Esophagus (tissue), 2 donors: ENCODE results near the gene DCTD. TPM values are rescaled to one million over a fixed set of nuclear protein-coding genes. Genes with fewer than 3 reads are reported as not detected.

Experiments
- H3K27ac ChIP-seq, 2 donors: one replicate each; pipeline ENCODE4 v1.5.1; 2013; ENCODE audit warnings: low read depth in 2 of 2, mild to moderate bottlenecking in 2 of 2, inconsistent platforms in 1 of 2, low read length in 1 of 2, moderate library complexity in 1 of 2
- H3K27me3 ChIP-seq, 2 donors: one replicate each; pipeline ENCODE4 v1.6.1; 2013; ENCODE audit warnings: low read length in 2 of 2, control low read depth in 1 of 2, mild to moderate bottlenecking in 1 of 2; ENCODE audit not compliant: insufficient read depth in 2 of 2, control insufficient read depth in 1 of 2
- H3K36me3 ChIP-seq, 2 donors: one replicate each; pipeline ENCODE4 v1.6.1; 2013; ENCODE audit warnings: low read length in 1 of 2; ENCODE audit not compliant: control insufficient read depth in 2 of 2, insufficient read depth in 2 of 2
- H3K4me1 ChIP-seq, 2 donors: one replicate each; pipeline ENCODE4 v1.6.1; 2013; ENCODE audit warnings: low read length in 1 of 2; ENCODE audit not compliant: control insufficient read depth in 2 of 2, insufficient read depth in 2 of 2
- H3K4me3 ChIP-seq, 2 donors: one replicate each; pipeline ENCODE4 v1.5.1; 2013; ENCODE audit warnings: low read length in 2 of 2, mild to moderate bottlenecking in 2 of 2, low read depth in 1 of 2, moderate library complexity in 1 of 2
- H3K9me3 ChIP-seq, 2 donors: one replicate each; pipeline ENCODE4 v1.6.1; 2013; ENCODE audit warnings: mild to moderate bottlenecking in 2 of 2, low read depth in 1 of 2, low read length in 1 of 2, moderate library complexity in 1 of 2; ENCODE audit not compliant: control insufficient read depth in 2 of 2, insufficient read depth in 1 of 2
- WGBS, 2 donors: extraction: QIAGEN DNeasy Blood & Tissue Kit; methylation state at CpG; one replicate each; pipeline ENCODE4 v1.1.7; 2013; 5-methylcytosine and 5-hydroxymethylcytosine counted together
- polyA plus RNA-seq, 2 donors: library from polyadenylated mRNA; stranded (reverse); fragments of 200-250 nt; gene quantifications; one replicate each; pipeline ENCODE4 v1.2.3, GENCODE V29; 2013
- donor health status: healthy with polysubstance abuse.
- donor health status: Bipolar disorder and iron deficiency.

DCTD gene
- polyA plus RNA-seq, 2 donors: 32.5 to 55.5 TPM

DNA sequence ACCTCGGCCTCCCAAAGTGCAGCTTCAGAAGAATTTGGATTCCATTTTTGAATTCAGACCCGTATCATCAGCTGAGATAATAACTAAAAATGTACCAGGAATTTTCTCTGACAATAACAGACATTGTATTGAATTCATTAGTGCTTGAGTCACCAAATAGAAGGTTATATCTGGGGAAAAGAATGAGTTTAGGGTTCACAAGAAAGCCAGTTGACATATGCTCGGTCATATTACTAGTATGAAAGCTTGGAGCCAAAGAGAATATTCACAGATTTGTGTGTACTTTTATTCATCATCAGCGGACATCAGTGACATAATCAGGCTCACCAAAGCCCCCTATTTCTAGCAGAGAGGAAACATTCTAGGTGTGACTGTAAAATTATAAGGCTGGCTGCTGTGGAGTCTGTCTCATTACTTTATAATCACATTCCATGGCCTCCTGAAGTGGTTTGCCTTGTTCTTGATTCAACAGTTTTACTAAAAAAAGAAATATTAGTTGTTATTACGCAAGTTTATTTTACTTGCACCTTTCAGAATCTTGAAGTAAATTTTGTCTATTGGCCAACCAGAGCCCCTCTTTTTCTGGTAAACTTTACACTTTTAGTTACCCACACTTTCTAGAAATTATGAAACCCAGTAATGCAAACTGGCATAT lies 14.6 kb upstream of the DCTD start:
- H3K4me3 ChIP-seq: no peak overlapping the region
- H3K27ac ChIP-seq: no peak overlapping the region
- no peaks in the 10 kb centered on the region for H3K4me1 ChIP-seq
- no peaks in the 10 kb centered on the region for H3K9me3 ChIP-seq
- peaks cover 0 to 2% of the 10 kb centered on the region in 2 donors for H3K27me3 ChIP-seq
- WGBS, 2 donors: 84 to 87% methylated on average over 5 of the region's 5 CpGs
- no peaks in the 10 kb centered on the region for H3K36me3 ChIP-seq

DNA sequence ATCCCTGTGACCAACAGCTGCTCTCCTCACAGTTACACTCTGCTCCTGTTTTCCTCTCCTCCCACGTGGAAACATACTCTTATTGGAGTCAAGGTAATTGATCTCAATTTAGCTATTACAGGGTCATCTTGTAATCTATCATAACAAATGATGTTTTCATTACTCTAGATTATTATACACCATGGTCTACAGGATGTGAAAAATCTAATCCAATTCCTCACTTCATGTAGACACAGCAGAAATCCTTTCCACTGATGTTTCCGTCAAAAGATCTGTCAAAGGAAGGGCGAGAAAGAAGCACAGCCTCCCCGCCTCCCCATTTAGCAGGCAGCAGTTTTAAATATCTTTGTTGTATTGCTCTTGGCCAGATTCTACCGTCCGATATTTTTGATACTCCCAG lies 13.7 kb upstream of the DCTD start:
- no peak overlapping the region for H3K4me3 ChIP-seq

DNA sequence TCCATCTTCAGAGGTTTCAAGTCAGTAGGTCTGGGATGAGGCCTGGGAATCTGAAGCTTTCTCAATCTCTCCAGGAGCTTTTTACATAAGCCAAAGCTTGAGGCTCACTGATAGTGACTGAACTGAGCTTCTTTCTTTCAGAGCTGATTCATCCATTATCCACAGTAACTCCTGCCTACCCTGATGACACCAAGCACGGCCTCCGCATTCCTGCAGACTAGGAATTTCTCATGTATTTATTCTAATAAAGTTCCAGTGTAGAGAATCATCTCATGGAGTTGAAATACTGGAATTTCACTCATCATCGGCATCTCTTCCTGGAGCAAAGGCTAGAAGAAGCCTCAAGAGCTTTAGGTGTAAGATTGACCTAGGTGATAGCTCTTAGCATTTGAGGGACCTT lies 12.1 kb upstream of the DCTD start:
- Histone ChIP-seq H3K9me3 (peaks cover 0 to 2% of the 10 kb centered on the region in 2 donors), H3K27me3 (peaks cover 0 to 2% of the 10 kb centered on the region in 2 donors), H3K4me1 (no peaks in the 10 kb centered on the region), H3K4me3 (no peak overlapping the region), H3K36me3 (no peaks in the 10 kb centered on the region), H3K27ac (no peak overlapping the region)
- WGBS, 2 donors: 75 to 83% methylated on average over 3 of the region's 3 CpGs

More for the DNA sequence above, 13.7 kb upstream of the DCTD start:
- H3K4me1 ChIP-seq: no peaks in the 10 kb centered on the region
- no peaks in the 10 kb centered on the region for H3K36me3 ChIP-seq
- no peak overlapping the region for H3K27ac ChIP-seq
- no peaks in the 10 kb centered on the region for H3K9me3 ChIP-seq
- 85 to 86% methylated on average over 6 of the region's 6 CpGs for WGBS, 2 donors
- peaks cover 0 to 2% of the 10 kb centered on the region in 2 donors for H3K27me3 ChIP-seq

DNA sequence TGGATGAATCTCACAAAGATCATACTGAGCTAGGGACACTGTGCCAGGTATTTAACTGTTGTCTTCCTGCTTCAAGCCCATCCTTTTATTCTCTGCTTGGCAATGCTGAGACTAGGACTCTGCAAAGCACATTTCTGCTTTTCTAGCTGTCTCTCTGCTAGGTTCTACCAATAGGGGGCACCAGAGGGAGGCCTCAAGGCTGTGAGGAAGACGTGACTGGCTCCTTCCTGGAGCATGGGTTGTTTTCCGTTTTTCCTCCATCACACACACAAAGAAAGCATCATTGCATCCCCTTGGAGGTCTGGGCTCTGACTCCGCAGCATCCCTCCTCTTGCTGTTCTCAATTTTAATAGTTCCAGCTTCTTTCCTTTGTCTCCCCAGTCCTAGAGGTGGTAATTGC lies 10.9 kb upstream of the DCTD start:
- Histone ChIP-seq H3K4me3 (no peak overlapping the region), H3K4me1 (no peaks in the 10 kb centered on the region), H3K27me3 (peaks cover 0 to 2% of the 10 kb centered on the region in 2 donors), H3K9me3 (peaks cover 0 to 2% of the 10 kb centered on the region in 2 donors), H3K27ac (no peak overlapping the region), H3K36me3 (no peaks in the 10 kb centered on the region)
- 63 to 71% methylated on average over 3 of the region's 3 CpGs for WGBS, 2 donors

DNA sequence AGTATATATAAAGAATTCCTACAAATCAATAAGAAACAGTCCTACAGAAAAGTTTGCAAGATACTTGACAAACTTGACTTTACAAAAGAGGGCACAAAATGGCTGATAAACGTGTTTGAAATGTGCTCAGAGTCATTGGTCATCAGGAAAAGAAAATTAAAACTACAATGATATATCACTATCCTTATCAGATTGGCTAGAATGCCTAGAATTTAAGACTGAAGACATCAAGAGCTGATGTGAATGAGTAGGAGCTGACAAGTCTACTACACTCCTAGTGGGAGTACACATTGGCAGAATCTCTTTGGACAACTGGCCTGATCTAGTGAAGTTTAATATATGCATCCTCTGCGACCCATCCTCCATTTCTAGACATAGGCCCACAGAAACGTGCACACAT lies 10.3 kb upstream of the DCTD start:
- H3K27ac ChIP-seq: no peak overlapping the region
- H3K9me3 ChIP-seq: peaks cover 0 to 2% of the 10 kb centered on the region in 2 donors
- no peaks in the 10 kb centered on the region for H3K27me3 ChIP-seq
- no peaks in the 10 kb centered on the region for H3K4me1 ChIP-seq
- H3K36me3 ChIP-seq: no peaks in the 10 kb centered on the region
- 79 to 81% methylated on average over 3 of the region's 3 CpGs for WGBS, 2 donors
- no peak overlapping the region for H3K4me3 ChIP-seq

DNA sequence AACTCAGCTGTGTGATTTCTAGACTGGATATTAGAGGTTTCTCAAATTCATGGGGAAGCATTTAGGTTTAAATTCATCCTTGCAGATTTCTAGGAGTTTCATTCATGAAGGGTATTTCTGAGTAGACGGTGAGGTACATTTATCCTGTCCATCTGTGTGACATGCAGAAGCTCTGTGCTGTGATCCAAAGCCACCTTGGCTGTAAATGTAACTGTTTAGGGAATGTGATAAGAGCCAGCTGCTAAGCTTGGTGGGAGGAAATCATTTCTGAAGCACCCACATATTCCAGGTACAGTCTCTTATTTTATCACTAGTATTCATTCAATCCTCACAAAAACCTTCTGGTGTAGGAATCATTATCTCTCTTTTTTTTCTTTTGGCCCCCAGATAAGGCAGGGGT lies 8.7 kb upstream of the DCTD start:
- 93 to 96% methylated on average over 1 of the region's 1 CpG for WGBS, 2 donors
- H3K9me3 ChIP-seq: peaks cover 0 to 2% of the 10 kb centered on the region in 2 donors
- H3K27ac ChIP-seq: no peak overlapping the region
- H3K4me1 ChIP-seq: no peaks in the 10 kb centered on the region
- H3K27me3 ChIP-seq: no peaks in the 10 kb centered on the region
- H3K4me3 ChIP-seq: no peak overlapping the region
- no peaks in the 10 kb centered on the region for H3K36me3 ChIP-seq

DNA sequence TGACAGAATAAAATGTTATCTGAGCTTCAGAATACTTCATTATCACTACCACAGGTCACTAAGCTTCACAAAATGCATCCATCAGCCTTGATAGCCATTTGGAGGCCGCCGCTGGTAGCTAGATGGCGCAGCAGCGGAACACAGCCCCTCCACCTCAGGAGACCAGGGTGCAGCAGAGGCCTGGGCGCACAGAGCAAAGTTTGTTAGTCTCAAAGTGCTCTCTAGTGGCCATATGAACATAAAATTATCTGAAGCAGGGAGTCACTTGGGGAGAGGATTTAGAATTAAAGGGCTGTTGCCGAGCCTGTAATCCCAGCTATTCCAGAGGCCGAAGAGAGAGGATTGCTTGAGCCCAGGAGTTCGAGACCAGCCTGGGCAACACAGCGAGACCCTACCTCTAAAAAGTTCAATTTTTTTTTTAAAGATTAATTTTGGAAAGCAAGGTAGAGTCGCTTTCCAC lies 8.1 kb upstream of the DCTD start:
- WGBS, 2 donors: 57 to 68% methylated on average over 10 of the region's 10 CpGs
- H3K4me1 ChIP-seq: no peaks in the 10 kb centered on the region
- H3K9me3 ChIP-seq: peaks cover 0 to 2% of the 10 kb centered on the region in 2 donors
- H3K36me3 ChIP-seq: no peaks in the 10 kb centered on the region
- H3K27me3 ChIP-seq: no peaks in the 10 kb centered on the region
- no peak overlapping the region for H3K4me3 ChIP-seq
- H3K27ac ChIP-seq: no peak overlapping the region

DNA sequence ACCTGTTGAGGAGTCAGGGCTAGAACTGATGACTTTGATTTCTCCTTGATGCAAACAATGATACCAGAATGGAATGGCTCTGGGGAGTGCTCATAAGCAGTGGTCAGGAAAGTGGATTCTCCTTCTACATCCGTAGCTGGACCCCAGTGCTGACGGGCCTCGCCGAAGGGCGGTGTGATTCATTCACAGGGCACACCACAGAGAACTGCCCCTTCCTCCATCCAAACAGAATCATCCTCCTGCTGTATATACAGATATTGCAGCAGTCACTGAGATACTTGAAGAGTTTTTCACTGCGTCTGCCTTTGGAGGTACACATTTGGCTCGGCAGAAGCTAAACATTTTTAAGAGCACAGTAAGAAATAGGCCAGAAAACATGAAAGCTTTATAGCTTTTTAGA lies 7.3 kb upstream of the DCTD start:
- Histone ChIP-seq H3K36me3 (no peaks in the 10 kb centered on the region), H3K4me3 (no peak overlapping the region), H3K27me3 (no peaks in the 10 kb centered on the region), H3K9me3 (peaks cover 0 to 2% of the 10 kb centered on the region in 2 donors), H3K27ac (no peak overlapping the region), H3K4me1 (no peaks in the 10 kb centered on the region)
- WGBS, 2 donors: 90 to 94% methylated on average over 7 of the region's 7 CpGs

DNA sequence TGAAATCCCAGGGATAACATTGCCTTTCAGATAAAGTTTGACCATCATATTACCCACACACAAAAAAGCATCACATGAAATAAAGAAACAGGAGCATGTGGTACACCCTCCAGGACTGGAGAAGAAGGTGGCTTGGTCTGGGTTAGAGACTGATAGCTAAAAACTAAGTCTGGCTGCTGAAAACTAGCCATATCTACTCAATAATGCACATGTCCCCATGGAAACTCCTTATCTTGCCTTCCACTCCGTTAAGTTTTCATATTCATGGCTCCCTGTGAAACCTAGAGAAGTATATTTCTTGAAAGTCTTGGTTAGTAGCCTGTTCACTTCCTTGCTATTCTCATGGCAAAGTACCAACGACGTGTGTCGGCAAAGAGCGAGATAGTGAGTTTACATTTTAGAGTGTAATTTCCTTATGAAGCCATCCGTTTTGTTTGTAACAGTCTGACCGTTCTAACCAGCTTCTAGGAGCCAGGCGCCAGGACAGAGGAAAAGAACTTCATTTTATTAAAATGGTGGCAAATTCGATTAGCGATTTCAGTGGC lies 6.7 kb upstream of the DCTD start:
- Histone ChIP-seq H3K4me1 (no peaks in the 10 kb centered on the region), H3K9me3 (peaks cover 0 to 2% of the 10 kb centered on the region in 2 donors), H3K27ac (no peak overlapping the region), H3K4me3 (no peak overlapping the region), H3K36me3 (no peaks in the 10 kb centered on the region), H3K27me3 (no peaks in the 10 kb centered on the region)
- WGBS, 2 donors: 73 to 82% methylated on average over 10 of the region's 10 CpGs

DNA sequence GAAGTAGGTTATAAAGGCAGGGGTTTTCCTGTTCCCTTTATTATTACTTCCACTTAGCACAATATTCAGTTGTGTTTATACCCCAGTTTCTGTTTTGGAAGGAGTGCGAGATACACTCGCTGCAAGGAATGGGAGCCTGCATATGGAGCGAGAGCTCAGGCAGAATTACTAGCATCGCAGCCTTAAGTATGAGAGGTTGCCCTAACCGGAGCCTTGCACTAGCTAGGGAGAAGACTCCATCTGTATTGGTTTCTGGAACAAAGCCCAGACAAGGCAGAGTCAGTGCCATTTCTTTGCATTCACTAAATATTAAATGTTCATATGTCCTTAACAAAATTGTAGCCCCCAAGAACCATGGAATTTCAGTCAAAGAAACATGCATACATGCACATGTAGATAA lies 6.2 kb upstream of the DCTD start:
- Histone ChIP-seq H3K4me3 (no peak overlapping the region), H3K9me3 (peaks cover 0 to 2% of the 10 kb centered on the region in 2 donors), H3K4me1 (no peaks in the 10 kb centered on the region), H3K36me3 (no peaks in the 10 kb centered on the region), H3K27ac (no peak overlapping the region), H3K27me3 (no peaks in the 10 kb centered on the region)
- 69 to 80% methylated on average over 5 of the region's 5 CpGs for WGBS, 2 donors
